ENCODE measurements around the gene PRF1. TPM values are rescaled to one million over a fixed set of nuclear protein-coding genes. Genes with fewer than 3 reads are reported as not detected.

Gene PRF1
- total and polyA plus RNA-seq, 7 donors, result 0.16 to 5.0 (median 1.5) TPM; not detected in 1

- Histone ChIP-seq H3K27ac (no peak overlapping the region), H3K9me3 (no peaks in the 10 kb centered on the region), H3K4me3 (no peak overlapping the region), H3K4me1 (peaks cover 0 to 17% (median 11%) of the 10 kb centered on the region in 4 donors), H3K36me3 (peaks cover 0 to 11% (median 0%) of the 10 kb centered on the region in 4 donors), H3K27me3 (no peaks in the 10 kb centered on the region)
- intact Hi-C loops (cut with DNase I), result no loop called here
- DNase-seq, result no peak
- no peak for TF ChIP-seq POLR2A (IDR thresholded peaks at IDR 0.05)
- no peak for TF ChIP-seq EP300 (IDR thresholded peaks at IDR 0.05)
- TF ChIP-seq CTCF (IDR thresholded peaks at IDR 0.05), result no peak
- TF ChIP-seq POLR2AphosphoS5 (IDR thresholded peaks at IDR 0.05), result no peak
- 93 to 94% methylated on average over 11 of the region's 11 CpGs for WGBS, 2 donors
These were observed 28.7 kb downstream of the PRF1 start for GRCh38 chr10:70573599-70574506.

- no peak overlapping the region for H3K27ac ChIP-seq
- peaks cover 0 to 16% (median 11%) of the 10 kb centered on the region in 4 donors for H3K4me1 ChIP-seq
- H3K4me3 ChIP-seq, result no peak overlapping the region
- TF ChIP-seq POLR2A (IDR thresholded peaks at IDR 0.05) (no peak), CTCF (IDR thresholded peaks at IDR 0.05) (no peak), EP300 (IDR thresholded peaks at IDR 0.05) (no peak), POLR2AphosphoS5 (IDR thresholded peaks at IDR 0.05) (no peak)
- no peaks in the 10 kb centered on the region for H3K27me3 ChIP-seq
- H3K36me3 ChIP-seq, result peaks cover 0 to 25% (median 0%) of the 10 kb centered on the region in 4 donors
- DNase-seq, result peak; percentile 63
- no peaks in the 10 kb centered on the region for H3K9me3 ChIP-seq
- WGBS, 2 donors, result 77 to 84% methylated on average over 16 of the region's 16 CpGs
- intact Hi-C loops (cut with DNase I), result no loop called here
These were observed 30.7 kb downstream of the PRF1 start for GRCh38 chr10:70571636-70572439.

GRCh38 chr10:70571236-70571635 is 31.3 kb downstream of the PRF1 start:
- H3K9me3 ChIP-seq, result no peaks in the 10 kb centered on the region
- no peak overlapping the region for H3K4me3 ChIP-seq
- WGBS, 2 donors, result 82 to 93% methylated on average over 4 of the region's 4 CpGs
- TF ChIP-seq CTCF (IDR thresholded peaks at IDR 0.05), result no peak
- TF ChIP-seq EP300 (IDR thresholded peaks at IDR 0.05), result no peak
- no peak for TF ChIP-seq POLR2A (IDR thresholded peaks at IDR 0.05)
- TF ChIP-seq POLR2AphosphoS5 (IDR thresholded peaks at IDR 0.05), result no peak
- intact Hi-C loops (cut with DNase I), result no loop called here
- peaks cover 0 to 31% (median 0%) of the 10 kb centered on the region in 4 donors for H3K36me3 ChIP-seq
- H3K27me3 ChIP-seq, result no peaks in the 10 kb centered on the region
- H3K4me1 ChIP-seq, result peaks cover 0 to 10% (median 9%) of the 10 kb centered on the region in 4 donors
- H3K27ac ChIP-seq, result no peak overlapping the region
- DNase-seq, result peak; percentile 43

GRCh38 chr10:70568781-70569495 is 33.6 kb downstream of the PRF1 start:
- Histone ChIP-seq H3K36me3 (peaks cover 0 to 54% (median 0%) of the 10 kb centered on the region in 4 donors), H3K27ac (no peak overlapping the region), H3K9me3 (no peaks in the 10 kb centered on the region), H3K4me3 (no peak overlapping the region), H3K4me1 (no peaks in the 10 kb centered on the region), H3K27me3 (no peaks in the 10 kb centered on the region)
- 87 to 92% methylated on average over 7 of the region's 7 CpGs for WGBS, 2 donors
- TF ChIP-seq EP300 (IDR thresholded peaks at IDR 0.05) (no peak), POLR2AphosphoS5 (IDR thresholded peaks at IDR 0.05) (no peak), CTCF (IDR thresholded peaks at IDR 0.05) (no peak), POLR2A (IDR thresholded peaks at IDR 0.05) (no peak)
- intact Hi-C loops (cut with DNase I), result no loop called here
- DNase-seq, result peak; percentile 32
